ENCODE measurements around the gene SHOC1. TPM values are rescaled to one million over a fixed set of nuclear protein-coding genes. Genes with fewer than 3 reads are reported as not detected.

The SHOC1 gene
- total RNA-seq, 1 experiment from 2014 or later = 0.20 TPM

DNA sequence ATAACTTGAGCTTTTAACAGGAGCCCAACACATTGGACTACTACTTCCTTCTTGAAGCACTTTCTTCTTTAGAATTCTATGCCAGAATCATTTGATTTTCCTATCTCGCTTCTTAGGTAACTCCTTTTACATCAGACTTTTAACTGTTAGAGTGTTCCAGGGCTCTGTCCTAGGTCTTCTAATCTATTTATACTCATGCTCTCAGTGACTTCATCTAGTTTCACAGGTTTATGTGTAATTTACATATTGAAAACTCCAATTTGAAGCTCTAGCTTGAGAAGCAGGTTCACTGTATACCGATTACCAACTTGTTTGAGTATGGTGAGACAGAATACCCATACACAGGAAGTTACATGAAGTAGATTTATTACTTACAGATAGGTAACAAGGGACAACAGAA, 11.3 kb downstream of the SHOC1 start:
- POLR2A ChIA-PET (ENCODE audit: unreplicated experiment) = no interaction called here
- no peak overlapping the region for H2AFZ ChIP-seq
- BruUV-seq (replicated peaks) = no TSS peak
- H3K4me3 ChIP-seq = no peak overlapping the region
- TF ChIP-seq EZH2 (IDR thresholded peaks at IDR 0.05; ENCODE audit: low read depth) = no peak
- TF ChIP-seq, protein P1, sequence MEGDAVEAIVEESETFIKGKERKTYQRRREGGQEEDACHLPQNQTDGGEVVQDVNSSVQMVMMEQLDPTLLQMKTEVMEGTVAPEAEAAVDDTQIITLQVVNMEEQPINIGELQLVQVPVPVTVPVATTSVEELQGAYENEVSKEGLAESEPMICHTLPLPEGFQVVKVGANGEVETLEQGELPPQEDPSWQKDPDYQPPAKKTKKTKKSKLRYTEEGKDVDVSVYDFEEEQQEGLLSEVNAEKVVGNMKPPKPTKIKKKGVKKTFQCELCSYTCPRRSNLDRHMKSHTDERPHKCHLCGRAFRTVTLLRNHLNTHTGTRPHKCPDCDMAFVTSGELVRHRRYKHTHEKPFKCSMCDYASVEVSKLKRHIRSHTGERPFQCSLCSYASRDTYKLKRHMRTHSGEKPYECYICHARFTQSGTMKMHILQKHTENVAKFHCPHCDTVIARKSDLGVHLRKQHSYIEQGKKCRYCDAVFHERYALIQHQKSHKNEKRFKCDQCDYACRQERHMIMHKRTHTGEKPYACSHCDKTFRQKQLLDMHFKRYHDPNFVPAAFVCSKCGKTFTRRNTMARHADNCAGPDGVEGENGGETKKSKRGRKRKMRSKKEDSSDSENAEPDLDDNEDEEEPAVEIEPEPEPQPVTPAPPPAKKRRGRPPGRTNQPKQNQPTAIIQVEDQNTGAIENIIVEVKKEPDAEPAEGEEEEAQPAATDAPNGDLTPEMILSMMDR (conservative IDR thresholded peaks at IDR 0.05) = no peak
- H3K79me2 ChIP-seq (ENCODE audit: low read depth) = no peaks in the 10 kb centered on the region
- H3K9me2 ChIP-seq (ENCODE audit: insufficient read depth) = no peaks in the 10 kb centered on the region; the same call in 1 of the 2 replicates
- no peaks in the 10 kb centered on the region for H3K27me3 ChIP-seq (ENCODE audit: insufficient read depth, low read depth)
- CTCF ChIA-PET = no interaction called here
- no peaks in the 10 kb centered on the region for H3K9me3 ChIP-seq (ENCODE audit: insufficient read depth, low read depth)
- H3K27ac ChIP-seq = no peak overlapping the region
- no peaks in the 10 kb centered on the region for H3K4me1 ChIP-seq (replicated peaks; ENCODE audit: insufficient read depth)
- DNase-seq = no peak
- no peaks in the 10 kb centered on the region for H4K20me1 ChIP-seq (ENCODE audit: insufficient read depth)
- H3K4me2 ChIP-seq = no peak overlapping the region
- intact Hi-C loops (cut with micrococcal nuclease; ENCODE audit: unreplicated experiment) = no loop called here
- no peaks in the 10 kb centered on the region for H3F3A ChIP-seq (ENCODE audit: insufficient read depth, low read depth)
- no peaks in the 10 kb centered on the region for H3K36me3 ChIP-seq (ENCODE audit: low read depth)

DNA sequence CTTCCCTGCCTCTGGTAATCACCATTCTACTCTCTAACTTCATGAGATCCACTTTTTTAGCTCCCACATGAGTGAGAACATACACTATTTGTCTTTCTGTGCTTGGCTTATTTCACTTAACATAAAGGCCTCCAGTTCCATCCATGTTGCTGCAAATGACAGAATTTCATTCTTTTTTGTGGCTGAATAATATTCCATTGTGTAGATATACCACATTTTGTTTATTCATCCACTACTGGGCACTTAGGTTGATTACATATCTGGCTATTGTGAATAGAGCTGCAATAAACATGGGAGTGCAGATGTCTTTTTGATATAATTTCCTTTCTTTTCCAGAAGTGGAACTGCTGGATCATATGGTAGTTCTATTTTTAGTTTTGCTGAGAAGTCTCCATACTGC, 28.7 kb downstream of the SHOC1 start:
- Histone ChIP-seq H3K27me3 (ENCODE audit: insufficient read depth, low read depth) (no peaks in the 10 kb centered on the region), H3K27ac (no peak overlapping the region), H3K9me2 (ENCODE audit: insufficient read depth) (no peaks in the 10 kb centered on the region), H3K79me2 (ENCODE audit: low read depth) (no peaks in the 10 kb centered on the region), H3K4me2 (no peak overlapping the region), H4K20me1 (ENCODE audit: insufficient read depth) (no peaks in the 10 kb centered on the region), H3K36me3 (ENCODE audit: low read depth) (no peaks in the 10 kb centered on the region), H3K4me1 (replicated peaks; ENCODE audit: insufficient read depth) (no peaks in the 10 kb centered on the region), H3K4me3 (no peak overlapping the region), H3F3A (ENCODE audit: insufficient read depth, low read depth) (no peaks in the 10 kb centered on the region), H3K9me3 (ENCODE audit: insufficient read depth, low read depth) (peaks cover 11% of the 10 kb centered on the region), H2AFZ (no peak overlapping the region)
- CTCF ChIA-PET = no interaction called here
- POLR2A ChIA-PET (ENCODE audit: unreplicated experiment) = no interaction called here
- no TSS peak for BruUV-seq (replicated peaks)
- intact Hi-C loops (cut with micrococcal nuclease; ENCODE audit: unreplicated experiment) = loop anchor here (10.0 kb wide), 1 partner anchor 599 kb away; no protein-coding TSS in a partner anchor
- DNase-seq = no peak
- no peak for TF ChIP-seq EZH2 (IDR thresholded peaks at IDR 0.05; ENCODE audit: low read depth)

- ChIA-PET POLR2A (ENCODE audit: unreplicated experiment) (no interaction called here), CTCF (interaction anchor here (0.7 to 1.0 kb wide), 2 partner anchors 311 to 347 kb away, joined by 3 to 4 read pairs; no protein-coding TSS in a partner anchor)
- no peaks in the 10 kb centered on the region for H3F3A ChIP-seq (ENCODE audit: insufficient read depth, low read depth)
Measured at GRCh38 chr9:111762556-111762955, 32.2 kb downstream of the SHOC1 start.

More at GRCh38 chr9:111762556-111762955, 32.2 kb downstream of the SHOC1 start:
- BruUV-seq (replicated peaks) = no TSS peak
- H3K4me1 ChIP-seq (replicated peaks; ENCODE audit: insufficient read depth) = peaks cover 6% of the 10 kb centered on the region; the same call in 1 of the 2 replicates
- no peaks in the 10 kb centered on the region for H3K36me3 ChIP-seq (ENCODE audit: low read depth)
- H3K4me3 ChIP-seq = no peak overlapping the region
- H3K27ac ChIP-seq = no peak overlapping the region
- no peak overlapping the region for H2AFZ ChIP-seq
- TF ChIP-seq, protein P1 (conservative IDR thresholded peaks at IDR 0.05) = no peak
- no peak for TF ChIP-seq EZH2 (IDR thresholded peaks at IDR 0.05; ENCODE audit: low read depth)
- intact Hi-C loops (cut with micrococcal nuclease; ENCODE audit: unreplicated experiment) = loop anchor here (5.0 to 10.0 kb wide), 2 partner anchors 170 to 602 kb away; no protein-coding TSS in a partner anchor
- no peaks in the 10 kb centered on the region for H3K79me2 ChIP-seq (ENCODE audit: low read depth)
- H3K4me2 ChIP-seq = no peak overlapping the region
- no peak for DNase-seq
- H3K9me2 ChIP-seq (ENCODE audit: insufficient read depth) = no peaks in the 10 kb centered on the region
- no peaks in the 10 kb centered on the region for H4K20me1 ChIP-seq (ENCODE audit: insufficient read depth)
- no peaks in the 10 kb centered on the region for H3K27me3 ChIP-seq (ENCODE audit: insufficient read depth, low read depth)
- H3K9me3 ChIP-seq (ENCODE audit: insufficient read depth, low read depth) = peaks cover 5% of the 10 kb centered on the region; the same call in 1 of the 2 replicates

Data from PC-9 (cell line).